ENCODE data around the gene FRAS1. TPM values are rescaled to one million over a fixed set of nuclear protein-coding genes. Genes with fewer than 3 reads are reported as not detected.

FRAS1 gene
- total and polyA plus RNA-seq, 2 of the 8 experiments (the other 6 are each of a cell fraction or from before 2014, with no cell fraction given): 38.5 to 109 TPM

DNA sequence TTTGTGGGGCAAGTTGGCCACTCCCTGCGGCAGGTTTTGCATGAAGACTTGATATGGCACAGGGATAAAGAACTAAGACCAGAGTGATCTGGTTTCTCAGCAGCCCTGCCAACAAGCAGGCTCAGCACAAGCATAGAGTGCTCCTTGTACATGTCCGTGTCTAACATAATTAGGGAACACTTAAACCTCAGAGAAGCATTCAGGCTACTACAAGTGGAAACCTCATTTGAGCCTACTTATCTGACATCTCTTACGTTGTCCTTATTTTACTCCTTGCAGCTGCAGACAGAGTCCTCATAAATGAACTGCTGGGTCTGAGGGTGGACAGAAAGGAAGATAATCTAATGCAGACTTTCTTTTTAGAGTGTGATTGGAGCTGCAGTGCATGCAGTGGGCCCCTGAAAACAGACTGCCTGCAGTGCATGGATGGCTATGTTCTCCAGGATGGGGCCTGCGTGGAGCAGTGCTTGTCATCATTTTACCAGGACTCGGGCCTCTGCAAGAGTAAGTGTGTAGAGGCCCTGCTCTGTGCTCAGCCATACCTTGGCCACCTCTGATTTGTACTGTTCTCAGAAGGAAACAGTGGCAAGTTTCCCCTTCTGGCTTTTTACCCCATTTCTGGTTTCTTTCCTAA, 315.3 kb downstream of the FRAS1 start (continued):
- TF ChIP-seq USF2 (IDR thresholded peaks at IDR 0.05; ENCODE audit: low read length) (no peak), TEAD4 (IDR thresholded peaks at IDR 0.05; ENCODE audit: low read depth, low read length) (no peak), GABPA (IDR thresholded peaks at IDR 0.05; ENCODE audit: borderline replicate concordance, insufficient read depth, low read length) (no peak), SP1 (IDR thresholded peaks at IDR 0.05; ENCODE audit: low read depth, low read length) (no peak), CHD2 (IDR thresholded peaks at IDR 0.05; ENCODE audit: low read length) (no peak)
- TF ChIP-seq, protein P1, sequence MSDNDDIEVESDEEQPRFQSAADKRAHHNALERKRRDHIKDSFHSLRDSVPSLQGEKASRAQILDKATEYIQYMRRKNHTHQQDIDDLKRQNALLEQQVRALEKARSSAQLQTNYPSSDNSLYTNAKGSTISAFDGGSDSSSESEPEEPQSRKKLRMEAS (IDR thresholded peaks at IDR 0.05): no peak

All from H1 (cell line).